Vagina (tissue), 2 donors: Measurements from ENCODE around the gene ERI2. TPM values are rescaled to one million over a fixed set of nuclear protein-coding genes. Genes with fewer than 3 reads are reported as not detected.

Experiments used
- DNase-seq, 2 donors: peaks; one replicate each; pipeline ENCODE4 v3.0.0-alpha.2; 2017; ENCODE audit errors: extremely low spot score in 2 of 2
- H3K27ac ChIP-seq: fragments of 200-600 bp; sonication (generic); one replicate; pipeline ENCODE4 v1.5.1; 2019
- H3K27me3 ChIP-seq: fragments of 200-600 bp; sonication (generic); one replicate; pipeline ENCODE4 v1.5.1; 2019
- H3K36me3 ChIP-seq, 2 donors: fragments of 200-600 bp; sonication (generic); one replicate each; pipeline ENCODE4 v1.5.1; 2017 to 2019
- H3K4me1 ChIP-seq: fragments of 200-600 bp; sonication (generic); one replicate; pipeline ENCODE4 v1.5.1; 2019
- H3K4me3 ChIP-seq, 2 donors: fragments of 200-600 bp; sonication (generic); 1 replicate in 1 of 2; 2 replicates in 1 of 2; pipeline ENCODE4 v1.5.1; 2016 to 2019
- H3K9me3 ChIP-seq: fragments of 200-600 bp; sonication (generic); one replicate; pipeline ENCODE4 v1.5.1; 2019
- CTCF ChIP-seq, 3 experiments: fragments of 450-650 bp in 2 of 3; fragments of 200-600 bp in 1 of 3; sonication (generic) in 1 of 3; IDR thresholded peaks; one replicate each; pipeline ENCODE4 v1.5.1; 2017 to 2019; ENCODE audit warnings: antibody characterized with exemption in 3 of 3, mild to moderate bottlenecking in 2 of 3, moderate library complexity in 2 of 3
- POLR2A ChIP-seq, 2 donors: fragments of 450-650 bp; IDR thresholded peaks; one replicate each; pipeline ENCODE4 v1.6.1; 2017; ENCODE audit warnings: antibody characterized with exemption in 2 of 2, mild to moderate bottlenecking in 2 of 2, moderate library complexity in 2 of 2
- POLR2AphosphoS5 ChIP-seq, 2 donors: sonication (generic); formaldehyde crosslinking; IDR thresholded peaks; one replicate each; pipeline ENCODE4 v1.9.0; 2017; ENCODE audit warnings: antibody characterized with exemption in 2 of 2, mild to moderate bottlenecking in 2 of 2, low read depth in 1 of 2; ENCODE audit not compliant: insufficient read depth in 1 of 2
- intact Hi-C: fragments of 100-400 bp; cut with DNase I; formaldehyde crosslinking; loops from one replicate; pipeline ENCODE4 v1.15.1; 2023
- total RNA-seq: library from RNA; depleted of rRNA; stranded (reverse); fragments of >200 nt; gene quantifications from one replicate; pipeline ENCODE4 v1.2.3, GENCODE V29; 2016

ERI2 gene
- total RNA-seq, 1 donor from 2014 or later = 6.4 TPM

GRCh38 chr16:20782470-20782869 lies 23.8 kb downstream of the ERI2 start:
- intact Hi-C loops = no loop called here
- Histone ChIP-seq H3K9me3 (no peaks in the 10 kb centered on the region), H3K4me3 (no peak overlapping the region), H3K4me1 (no peaks in the 10 kb centered on the region), H3K36me3 (no peaks in the 10 kb centered on the region), H3K27me3 (no peaks in the 10 kb centered on the region), H3K27ac (no peak overlapping the region)
- no peak for DNase-seq
- TF ChIP-seq CTCF (IDR thresholded peaks at IDR 0.05) (no peak), POLR2AphosphoS5 (IDR thresholded peaks at IDR 0.05; ENCODE audit: insufficient read depth in 1 of 2, low read depth in 1 of 2) (no peak), POLR2A (IDR thresholded peaks at IDR 0.05) (no peak)

GRCh38 chr16:20781697-20782096 lies 24.6 kb downstream of the ERI2 start:
- H3K9me3 ChIP-seq = no peaks in the 10 kb centered on the region
- H3K27me3 ChIP-seq = no peaks in the 10 kb centered on the region
- intact Hi-C loops = no loop called here
- H3K4me3 ChIP-seq = no peak overlapping the region
- DNase-seq = no peak
- no peaks in the 10 kb centered on the region for H3K36me3 ChIP-seq
- TF ChIP-seq POLR2AphosphoS5 (IDR thresholded peaks at IDR 0.05; ENCODE audit: insufficient read depth in 1 of 2, low read depth in 1 of 2) (no peak), CTCF (IDR thresholded peaks at IDR 0.05) (no peak), POLR2A (IDR thresholded peaks at IDR 0.05) (no peak)
- no peak overlapping the region for H3K27ac ChIP-seq
- no peaks in the 10 kb centered on the region for H3K4me1 ChIP-seq

- intact Hi-C loops = no loop called here
- Histone ChIP-seq H3K27me3 (no peaks in the 10 kb centered on the region), H3K9me3 (no peaks in the 10 kb centered on the region), H3K27ac (no peak overlapping the region), H3K4me1 (no peaks in the 10 kb centered on the region), H3K36me3 (no peaks in the 10 kb centered on the region), H3K4me3 (no peak overlapping the region)
- no peak for DNase-seq
- peak in 1 of 3 experiments; percentile 18 for TF ChIP-seq CTCF (IDR thresholded peaks at IDR 0.05)
- TF ChIP-seq POLR2AphosphoS5 (IDR thresholded peaks at IDR 0.05; ENCODE audit: insufficient read depth in 1 of 2, low read depth in 1 of 2) = no peak
Observed at GRCh38 chr16:20774703-20775362, 31.4 kb downstream of the ERI2 start.

- intact Hi-C loops = no loop called here
- TF ChIP-seq CTCF (IDR thresholded peaks at IDR 0.05) (no peak), POLR2AphosphoS5 (IDR thresholded peaks at IDR 0.05; ENCODE audit: insufficient read depth in 1 of 2, low read depth in 1 of 2) (no peak), POLR2A (IDR thresholded peaks at IDR 0.05) (no peak)
- Histone ChIP-seq H3K9me3 (no peaks in the 10 kb centered on the region), H3K36me3 (no peaks in the 10 kb centered on the region), H3K4me3 (no peak overlapping the region), H3K4me1 (no peaks in the 10 kb centered on the region), H3K27me3 (no peaks in the 10 kb centered on the region), H3K27ac (no peak overlapping the region)
- no peak for DNase-seq
Observed at GRCh38 chr16:20773679-20774078, 32.6 kb downstream of the ERI2 start.

GRCh38 chr16:20768818-20769217 lies 37.5 kb downstream of the ERI2 start:
- Histone ChIP-seq H3K27me3 (no peaks in the 10 kb centered on the region), H3K36me3 (no peaks in the 10 kb centered on the region), H3K9me3 (no peaks in the 10 kb centered on the region), H3K4me1 (peaks cover 7% of the 10 kb centered on the region), H3K27ac (no peak overlapping the region), H3K4me3 (no peak overlapping the region)
- DNase-seq = no peak
- TF ChIP-seq POLR2AphosphoS5 (IDR thresholded peaks at IDR 0.05; ENCODE audit: insufficient read depth in 1 of 2, low read depth in 1 of 2) = no peak
- TF ChIP-seq CTCF (IDR thresholded peaks at IDR 0.05) = no peak
- no peak for TF ChIP-seq POLR2A (IDR thresholded peaks at IDR 0.05)
- intact Hi-C loops = no loop called here
